NT2/D1 (cell line): ENCODE data around the gene MEG3.

Experiments
- DNase-seq: peaks from one replicate; pipeline ENCODE4 v3.0.0-alpha.2; 2011; ENCODE audit warnings: low read depth, low spot score
- H3K27me3 ChIP-seq: 2 replicates; pipeline ENCODE4 v1.6.0; 2011; ENCODE audit warnings: mild to moderate bottlenecking; ENCODE audit not compliant: insufficient read length, insufficient read depth
- H3K36me3 ChIP-seq: 2 replicates; pipeline ENCODE4 v1.6.1; 2011; ENCODE audit warnings: mild to moderate bottlenecking, low read length, mixed read lengths; ENCODE audit not compliant: insufficient read depth, insufficient read length
- H3K4me1 ChIP-seq: 2 replicates; pipeline ENCODE4 v1.5.1; 2011; ENCODE audit not compliant: insufficient read depth, insufficient read length
- H3K4me3 ChIP-seq: 2 replicates; pipeline ENCODE4 v1.5.1; 2011; ENCODE audit warnings: low read depth; ENCODE audit not compliant: insufficient read length
- H3K9ac ChIP-seq: 2 replicates; pipeline ENCODE4 v1.6.0; 2011; ENCODE audit warnings: low read depth; ENCODE audit not compliant: insufficient read length
- H3K9me3 ChIP-seq: 2 replicates; pipeline ENCODE4 v1.5.1; 2011; ENCODE audit warnings: mild to moderate bottlenecking, low read length; ENCODE audit not compliant: insufficient read depth
- SUZ12 ChIP-seq: IDR thresholded peaks from 2 replicates; pipeline ENCODE4 v1.6.1; 2011; ENCODE audit not compliant: insufficient read length, insufficient read depth; ENCODE audit errors: extremely low read depth
- YY1 ChIP-seq: IDR thresholded peaks from 2 replicates; pipeline ENCODE4 v1.6.1; 2011; ENCODE audit not compliant: insufficient read length, insufficient read depth
- ZNF274 ChIP-seq: IDR thresholded peaks from 2 replicates; pipeline ENCODE4 v1.6.1; 2011; ENCODE audit warnings: mild to moderate bottlenecking, low read depth, low read length

Gene MEG3

GRCh38 chr14:100894416-100894815 lies 68.5 kb downstream of the MEG3 start:
- Histone ChIP-seq H3K36me3 (no peaks in the 10 kb centered on the region), H3K9ac (no peak overlapping the region), H3K27me3 (no peaks in the 10 kb centered on the region), H3K9me3 (no peaks in the 10 kb centered on the region), H3K4me1 (peaks cover 3% of the 10 kb centered on the region), H3K4me3 (no peak overlapping the region)
- no peak for DNase-seq
- TF ChIP-seq ZNF274 (no peak), SUZ12 (no peak), YY1 (no peak)

GRCh38 chr14:100895411-100895810 lies 69.5 kb downstream of the MEG3 start:
- H3K4me1 ChIP-seq: peaks cover 4% of the 10 kb centered on the region
- no peaks in the 10 kb centered on the region for H3K27me3 ChIP-seq
- no peak overlapping the region for H3K4me3 ChIP-seq
- no peaks in the 10 kb centered on the region for H3K9me3 ChIP-seq
- no peaks in the 10 kb centered on the region for H3K36me3 ChIP-seq
- no peak overlapping the region for H3K9ac ChIP-seq
- TF ChIP-seq ZNF274 (no peak), SUZ12 (no peak)
- no peak for DNase-seq

GRCh38 chr14:100896369-100897060 lies 70.6 kb downstream of the MEG3 start:
- Histone ChIP-seq H3K9ac (no peak overlapping the region), H3K4me1 (peaks cover 10% of the 10 kb centered on the region), H3K9me3 (peaks cover 4% of the 10 kb centered on the region; the same call in 1 of the 2 replicates), H3K4me3 (no peak overlapping the region), H3K36me3 (no peaks in the 10 kb centered on the region), H3K27me3 (no peaks in the 10 kb centered on the region)
- TF ChIP-seq YY1 (no peak), ZNF274 (no peak), SUZ12 (no peak)
- DNase-seq: no peak

- Histone ChIP-seq H3K27me3 (no peaks in the 10 kb centered on the region), H3K36me3 (no peaks in the 10 kb centered on the region), H3K9ac (no peak overlapping the region), H3K4me1 (peaks cover 10% of the 10 kb centered on the region), H3K4me3 (no peak overlapping the region), H3K9me3 (peaks cover 12% of the 10 kb centered on the region; the same call in 1 of the 2 replicates)
- no peak for DNase-seq
- no peak for TF ChIP-seq YY1
- TF ChIP-seq SUZ12: no peak
- TF ChIP-seq ZNF274: no peak
Measured at GRCh38 chr14:100898465-100898864, 72.5 kb downstream of the MEG3 start.

- Histone ChIP-seq H3K9ac (peak overlapping the region; percentile 70), H3K9me3 (peaks cover 12% of the 10 kb centered on the region; the same call in 1 of the 2 replicates), H3K27me3 (no peaks in the 10 kb centered on the region), H3K36me3 (no peaks in the 10 kb centered on the region), H3K4me3 (no peak overlapping the region), H3K4me1 (peaks cover 10% of the 10 kb centered on the region)
- DNase-seq: no peak
- TF ChIP-seq ZNF274: no peak
- TF ChIP-seq YY1: no peak
- TF ChIP-seq SUZ12: no peak
Measured at GRCh38 chr14:100898935-100899883, 73.3 kb downstream of the MEG3 start.

- no peak for TF ChIP-seq ZNF274
- no peak for TF ChIP-seq SUZ12
- TF ChIP-seq YY1: no peak
- no peak for DNase-seq
- Histone ChIP-seq H3K9ac (peak overlapping the region; percentile 70), H3K4me1 (peaks cover 10% of the 10 kb centered on the region), H3K27me3 (peaks cover 2% of the 10 kb centered on the region), H3K9me3 (peaks cover 12% of the 10 kb centered on the region; the same call in 1 of the 2 replicates), H3K4me3 (peak overlapping the region; percentile 34), H3K36me3 (no peaks in the 10 kb centered on the region)
Measured at GRCh38 chr14:100899884-100900771, 74.2 kb downstream of the MEG3 start.
